HepG2 (cell line): ENCODE data around the gene SSH3. TPM values are rescaled to one million over a fixed set of nuclear protein-coding genes. Genes with fewer than 3 reads are reported as not detected.
A peak's percentile ranks its signal among the peaks of the same experiment; 100 is the strongest.

ENCODE experiments used
- ATAC-seq: fragments of 200-7000 bp; cut with Tn5 transposase; 3 replicates; pipeline ENCODE4 v1.9.1; 2020; ENCODE audit warnings: mild to moderate bottlenecking, moderate library complexity
- BruUV-seq: library from RNA; stranded (reverse); fragments of 400-500 nt; replicated peaks from 2 replicates; lab custom pipeline; 2021; lab: Mats Ljungman, UMichigan
- CTCF ChIA-PET: fragments of 300-600 bp; formaldehyde crosslinking; extraction: SDS; loops from one replicate; lab custom pipeline; 2021; ENCODE audit warnings: low total read pairs, inconsistent platforms, low intra/inter-chr PET ratio; lab: Yijun Ruan, JAX
- POLR2A ChIA-PET: fragments of 350-600 bp; sonication (Branson Sonifier 250); formaldehyde crosslinking; loops from one replicate; lab custom pipeline; 2020; ENCODE audit warnings: antibody characterized with exemption, inconsistent platforms; lab: Yijun Ruan, JAX
- DNase-seq: peaks from one replicate; pipeline ENCODE4 v3.0.0-alpha.2; 2015; ENCODE audit warnings: low spot score
- FAIRE-seq: peaks from 3 replicates; lab custom pipeline; 2011; peaks lifted over from hg19 to GRCh38; lab: Jason Lieb, UNC
- H2AFZ ChIP-seq: one replicate; pipeline ENCODE4 v1.6.1; 2011; ENCODE audit warnings: low read length, inconsistent platforms
- H3K27ac ChIP-seq: fragments of 300-600 bp; 3 replicates; pipeline ENCODE4 v1.8.0; 2011; ENCODE audit warnings: mixed run types, mild to moderate bottlenecking, mixed read lengths, low read length, inconsistent platforms; ENCODE audit not compliant: insufficient read depth; ENCODE audit errors: extremely low read length
- H3K27me3 ChIP-seq, 2 experiments: fragments of 200-600 bp in 1 of 2; 2 replicates in 1 of 2; 3 replicates in 1 of 2; pipeline versions ENCODE4 v1.6.0 to v1.8.0; 2011; ENCODE audit warnings: low read length in 2 of 2, mild to moderate bottlenecking in 2 of 2, moderate library complexity in 2 of 2, inconsistent platforms in 1 of 2; ENCODE audit not compliant: insufficient read depth in 2 of 2, control insufficient read depth in 1 of 2
- H3K36me3 ChIP-seq, 2 experiments: fragments of 200-600 bp in 1 of 2; replicated peaks in 1 of 2; 2 replicates in 1 of 2; 3 replicates in 1 of 2; pipeline versions ENCODE4 v1.5.1 to v1.8.0; 2011; ENCODE audit warnings: low read length in 2 of 2, inconsistent platforms in 1 of 2; ENCODE audit not compliant: insufficient read depth in 2 of 2, control insufficient read depth in 1 of 2
- H3K4me1 ChIP-seq: 2 replicates; pipeline ENCODE4 v1.5.1; 2012; ENCODE audit warnings: low read length, inconsistent platforms; ENCODE audit not compliant: insufficient read depth
- H3K4me2 ChIP-seq: 2 replicates; pipeline ENCODE4 v1.6.0; 2011; ENCODE audit warnings: low read depth, low read length, inconsistent platforms
- H3K4me3 ChIP-seq, 3 experiments: fragments of 200-600 bp in 1 of 3; sonication (generic), shearing (Covaris generic) in 1 of 3; replicated peaks in 1 of 3; 2 replicates each; pipeline ENCODE4 v1.5.1; 2011 to 2016; ENCODE audit warnings: low read length in 3 of 3, inconsistent platforms in 2 of 3, low read depth in 2 of 3, mild to moderate bottlenecking in 2 of 3, control low read depth in 1 of 3, mixed read lengths in 1 of 3; ENCODE audit not compliant: insufficient read depth in 1 of 3
- H3K79me2 ChIP-seq: one replicate; pipeline ENCODE4 v1.6.1; 2011; ENCODE audit warnings: low read length, inconsistent platforms; ENCODE audit not compliant: insufficient read depth
- H3K9ac ChIP-seq: 2 replicates; pipeline ENCODE4 v1.6.0; 2011; ENCODE audit warnings: mild to moderate bottlenecking, low read depth, low read length, inconsistent platforms; ENCODE audit not compliant: insufficient read depth
- H3K9me3 ChIP-seq: 2 replicates; pipeline ENCODE4 v1.5.1; 2012; ENCODE audit warnings: mild to moderate bottlenecking, low read length
- H4K20me1 ChIP-seq: 2 replicates; pipeline ENCODE4 v1.6.0; 2011; ENCODE audit warnings: inconsistent platforms, mild to moderate bottlenecking, low read length, moderate library complexity; ENCODE audit not compliant: insufficient read depth
- BHLHE40 ChIP-seq: IDR thresholded peaks from 2 replicates; pipeline ENCODE4 v1.6.1; 2011; ENCODE audit warnings: low read length, improper control_type of control experiment
- HNRNPL ChIP-seq: fragments of 200-400 bp; formaldehyde crosslinking; IDR thresholded peaks from 2 replicates; pipeline ENCODE4 v1.6.1; 2017; ENCODE audit warnings: mild to moderate bottlenecking, low read depth, low read length
- ONECUT2 ChIP-seq: sonication (generic); formaldehyde crosslinking; IDR thresholded peaks from 2 replicates; pipeline ENCODE4 v1.4.0; 2020; ENCODE audit warnings: missing genetic modification reagents
- SIN3A ChIP-seq: IDR thresholded peaks from 2 replicates; pipeline ENCODE4 v1.6.1; 2011; ENCODE audit warnings: low read depth, mild to moderate bottlenecking, control low read depth, low read length, borderline replicate concordance
- TEAD3 ChIP-seq: optimal IDR thresholded peaks from 2 replicates; pipeline ENCODE3; 2016; ENCODE audit warnings: borderline replicate concordance
- YEATS2 ChIP-seq: sonication (generic); formaldehyde crosslinking; IDR thresholded peaks from 2 replicates; pipeline ENCODE4 v1.4.0; 2020; ENCODE audit warnings: missing genetic modification reagents, borderline replicate concordance
- ZNF557 ChIP-seq: sonication (generic); formaldehyde crosslinking; IDR thresholded peaks from 2 replicates; pipeline ENCODE4 v1.4.0; 2020; ENCODE audit warnings: missing genetic modification reagents
- ZNF883 ChIP-seq: sonication (generic); formaldehyde crosslinking; IDR thresholded peaks from 2 replicates; pipeline ENCODE4 v1.5.1; 2020; ENCODE audit warnings: mild to moderate bottlenecking, missing genetic modification reagents; ENCODE audit errors: not compliant biosample characterization
- WGBS: methylation state at CpG from one replicate; pipeline ENCODE4 v1.1.6; 2017; ENCODE audit warnings: low lambda C conversion rate; 5-methylcytosine and 5-hydroxymethylcytosine counted together
- in situ Hi-C: cut with HindIII; loops from 2 replicates; pipeline ENCODE4 v1.10.0; 2017; ENCODE audit warnings: low pct_unique_long_range_greater_than_20kb; ENCODE audit not compliant: extremely low pct_ligation_motif_present
- intact Hi-C: fragments of 100-400 bp; cut with micrococcal nuclease; formaldehyde crosslinking; loops from one replicate; pipeline ENCODE4 v1.10.0; 2022; ENCODE audit not compliant: unreplicated experiment
- polyA plus RNA-seq, 8 experiments: library from polyadenylated mRNA; depleted of rRNA in 3 of 8; stranded (reverse) in 7 of 8; unstranded in 1 of 8; fragments of >200 nt; fragmentation: Illumina TruSeq in 4 of 8; extraction: Trizol in 4 of 8; gene quantifications; 2 replicates each; pipeline versions ENCODE4 v1.2.1 to v1.2.3, GENCODE V29; 2011 to 2016; ENCODE audit warnings: low read depth in 4 of 8, missing spikeins in 1 of 8, mixed read lengths in 1 of 8; ENCODE audit not compliant: insufficient read depth in 1 of 8
- total RNA-seq, 5 experiments: library from RNA; depleted of rRNA; stranded (reverse); fragments of >200 nt; fragmentation: Illumina TruSeq; extraction: Trizol; gene quantifications; 2 replicates each; pipeline ENCODE4 v1.2.3, GENCODE V29; 2016; ENCODE audit warnings: low read depth in 1 of 5
- TF ChIP-seq, protein P1 (sequence below): IDR thresholded peaks from 2 replicates; pipeline ENCODE4 v1.6.1; 2016
- TF ChIP-seq, protein P2 (sequence below): sonication (generic); IDR thresholded peaks from 2 replicates; pipeline ENCODE4 v1.6.1; 2016; ENCODE audit warnings: low read depth, borderline replicate concordance
- TF ChIP-seq, protein P3 (sequence below), 2 experiments: sonication (generic) in 1 of 2; formaldehyde crosslinking in 1 of 2; IDR thresholded peaks; 2 replicates each; pipeline versions ENCODE4 v1.5.1 to v1.6.1; 2011 to 2020; ENCODE audit warnings: borderline replicate concordance in 1 of 2, low read depth in 1 of 2, low read length in 1 of 2, mild to moderate bottlenecking in 1 of 2, missing genetic modification reagents in 1 of 2, moderate library complexity in 1 of 2
- TF ChIP-seq, protein P4 (sequence below): IDR thresholded peaks from 2 replicates; pipeline ENCODE4 v1.6.1; 2016; ENCODE audit warnings: low read depth
- TF ChIP-seq, protein P5 (sequence below): IDR thresholded peaks from 2 replicates; pipeline ENCODE4 v1.6.1; 2012; ENCODE audit warnings: inconsistent platforms
- TF ChIP-seq, protein P6 (sequence below): IDR thresholded peaks from 2 replicates; pipeline ENCODE4 v1.6.1; 2018; ENCODE audit warnings: missing genetic modification reagents, mild to moderate bottlenecking, missing compliant biosample characterization

Gene SSH3
- total and polyA plus RNA-seq, 2 of the 13 experiments (the other 11 are each of a cell fraction or from before 2014, with no cell fraction given), result 12.4 to 18.8 TPM

DNA sequence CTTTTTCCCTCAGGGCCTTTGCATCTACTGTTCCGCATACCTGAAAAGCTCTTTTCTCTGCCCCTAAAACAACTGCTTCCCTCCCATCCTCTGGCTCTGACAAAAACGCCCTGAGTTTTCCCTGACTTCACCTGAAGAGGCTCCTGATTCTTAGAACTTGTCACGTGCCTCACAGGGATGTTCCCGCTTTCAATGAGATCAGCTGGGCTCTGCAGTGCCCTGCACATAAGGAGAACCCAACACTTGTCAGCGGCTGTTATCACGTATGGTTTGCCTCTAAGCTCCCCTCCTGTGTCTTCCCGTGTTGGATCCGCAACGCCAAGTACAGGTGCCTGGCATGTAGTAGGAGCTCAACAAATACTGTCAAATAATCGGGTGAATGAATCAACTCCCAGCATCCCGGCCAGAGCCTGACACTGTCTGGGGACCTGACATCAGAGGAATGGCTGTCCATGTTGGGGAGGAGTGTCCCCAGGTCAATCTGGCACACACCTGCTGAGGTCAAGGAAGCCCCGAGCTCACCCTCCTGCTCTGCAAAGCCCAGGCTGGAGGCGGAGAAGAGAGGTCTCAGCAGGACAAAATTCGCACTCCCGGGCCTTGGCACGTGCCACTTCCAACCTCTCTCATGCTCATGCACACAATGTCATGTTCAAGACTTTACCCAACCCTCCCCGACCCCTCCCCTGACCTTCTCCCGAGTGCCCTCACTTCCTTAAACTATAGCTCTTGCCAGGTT is 41.2 kb upstream of the SSH3 start:
- peaks cover 75% of the 10 kb centered on the region for H3K4me1 ChIP-seq
- ChIA-PET CTCF (interaction anchor here (3.1 kb wide), 1 partner anchor 55 kb away, joined by 31 read pairs; no protein-coding TSS in a partner anchor), POLR2A (interaction anchor here (0.6 to 3.0 kb wide), 10 partner anchors 16 to 157 kb away, joined by 3 to 24 read pairs (median 4); partner anchors contain the start of genes ANKRD13D, POLD4 and SSH3)
- ATAC-seq, result peak; percentile 14
- H2AFZ ChIP-seq, result no peak overlapping the region
- no peak overlapping the region for H3K9ac ChIP-seq
- no peak for DNase-seq
- H3K79me2 ChIP-seq, result peaks cover 2% of the 10 kb centered on the region
- no peak for FAIRE-seq
- BruUV-seq, result no TSS peak
- H3K27me3 ChIP-seq, result no peaks in the 10 kb centered on the region
- H4K20me1 ChIP-seq, result no peaks in the 10 kb centered on the region
- intact Hi-C loops, result loop anchor here (1.0 to 5.0 kb wide), 2 partner anchors 40 to 55 kb away; partner anchors contain the start of gene SSH3
- H3K36me3 ChIP-seq, result no peaks in the 10 kb centered on the region
- 31% methylated on average over 13 of the region's 18 CpGs for WGBS
- no peaks in the 10 kb centered on the region for H3K9me3 ChIP-seq
- in situ Hi-C loops, result loop anchor here (5.0 kb wide), 2 partner anchors 55 to 120 kb away; no protein-coding TSS in a partner anchor
- H3K27ac ChIP-seq, result no peak overlapping the region
- H3K4me2 ChIP-seq, result peak overlapping the region; percentile 97
- peak overlapping the region in 1 of 3 experiments; percentile 49; a peak in 3 of 6 replicates for H3K4me3 ChIP-seq
- TF ChIP-seq ONECUT2 (no peak), TEAD3 (CRISPR knock-in tag) (peak; percentile 15), ZNF557 (CRISPR knock-in tag) (no peak), YEATS2 (CRISPR knock-in tag) (no peak), SIN3A (no peak), BHLHE40 (0 out of 2 replicates have a peak, but pooled peaks have one; percentile 27), HNRNPL (no peak), ZNF883 (CRISPR knock-in tag) (peak; percentile 41)
- TF ChIP-seq, protein P1, sequence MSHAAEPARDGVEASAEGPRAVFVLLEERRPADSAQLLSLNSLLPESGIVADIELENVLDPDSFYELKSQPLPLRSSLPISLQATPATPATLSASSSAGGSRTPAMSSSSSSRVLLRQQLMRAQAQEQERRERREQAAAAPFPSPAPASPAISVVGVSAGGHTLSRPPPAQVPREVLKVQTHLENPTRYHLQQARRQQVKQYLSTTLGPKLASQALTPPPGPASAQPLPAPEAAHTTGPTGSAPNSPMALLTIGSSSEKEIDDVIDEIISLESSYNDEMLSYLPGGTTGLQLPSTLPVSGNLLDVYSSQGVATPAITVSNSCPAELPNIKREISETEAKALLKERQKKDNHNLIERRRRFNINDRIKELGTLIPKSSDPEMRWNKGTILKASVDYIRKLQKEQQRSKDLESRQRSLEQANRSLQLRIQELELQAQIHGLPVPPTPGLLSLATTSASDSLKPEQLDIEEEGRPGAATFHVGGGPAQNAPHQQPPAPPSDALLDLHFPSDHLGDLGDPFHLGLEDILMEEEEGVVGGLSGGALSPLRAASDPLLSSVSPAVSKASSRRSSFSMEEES (CRISPR knock-in tag), result no peak
- TF ChIP-seq, protein P2, sequence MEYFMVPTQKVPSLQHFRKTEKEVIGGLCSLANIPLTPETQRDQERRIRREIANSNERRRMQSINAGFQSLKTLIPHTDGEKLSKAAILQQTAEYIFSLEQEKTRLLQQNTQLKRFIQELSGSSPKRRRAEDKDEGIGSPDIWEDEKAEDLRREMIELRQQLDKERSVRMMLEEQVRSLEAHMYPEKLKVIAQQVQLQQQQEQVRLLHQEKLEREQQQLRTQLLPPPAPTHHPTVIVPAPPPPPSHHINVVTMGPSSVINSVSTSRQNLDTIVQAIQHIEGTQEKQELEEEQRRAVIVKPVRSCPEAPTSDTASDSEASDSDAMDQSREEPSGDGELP, result peak; percentile 35; the same call in 1 of the 2 replicates
- TF ChIP-seq, protein P3, sequence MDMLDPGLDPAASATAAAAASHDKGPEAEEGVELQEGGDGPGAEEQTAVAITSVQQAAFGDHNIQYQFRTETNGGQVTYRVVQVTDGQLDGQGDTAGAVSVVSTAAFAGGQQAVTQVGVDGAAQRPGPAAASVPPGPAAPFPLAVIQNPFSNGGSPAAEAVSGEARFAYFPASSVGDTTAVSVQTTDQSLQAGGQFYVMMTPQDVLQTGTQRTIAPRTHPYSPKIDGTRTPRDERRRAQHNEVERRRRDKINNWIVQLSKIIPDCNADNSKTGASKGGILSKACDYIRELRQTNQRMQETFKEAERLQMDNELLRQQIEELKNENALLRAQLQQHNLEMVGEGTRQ (IDR thresholded peaks at IDR 0.05; ENCODE audit: low read depth, low read length), result peak; percentile 6; the same call in 1 of the 2 replicates
- TF ChIP-seq, protein P3 (CRISPR knock-in tag; IDR thresholded peaks at IDR 0.05; ENCODE audit: borderline replicate concordance), result no peak
- TF ChIP-seq, protein P4, sequence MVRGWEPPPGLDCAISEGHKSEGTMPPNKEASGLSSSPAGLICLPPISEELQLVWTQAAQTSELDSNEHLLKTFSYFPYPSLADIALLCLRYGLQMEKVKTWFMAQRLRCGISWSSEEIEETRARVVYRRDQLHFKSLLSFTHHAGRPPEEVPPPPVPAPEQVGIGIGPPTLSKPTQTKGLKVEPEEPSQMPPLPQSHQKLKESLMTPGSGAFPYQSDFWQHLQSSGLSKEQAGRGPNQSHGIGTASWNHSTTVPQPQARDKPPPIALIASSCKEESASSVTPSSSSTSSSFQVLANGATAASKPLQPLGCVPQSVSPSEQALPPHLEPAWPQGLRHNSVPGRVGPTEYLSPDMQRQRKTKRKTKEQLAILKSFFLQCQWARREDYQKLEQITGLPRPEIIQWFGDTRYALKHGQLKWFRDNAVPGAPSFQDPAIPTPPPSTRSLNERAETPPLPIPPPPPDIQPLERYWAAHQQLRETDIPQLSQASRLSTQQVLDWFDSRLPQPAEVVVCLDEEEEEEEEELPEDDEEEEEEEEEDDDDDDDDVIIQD, result no peak
- TF ChIP-seq, protein P5, sequence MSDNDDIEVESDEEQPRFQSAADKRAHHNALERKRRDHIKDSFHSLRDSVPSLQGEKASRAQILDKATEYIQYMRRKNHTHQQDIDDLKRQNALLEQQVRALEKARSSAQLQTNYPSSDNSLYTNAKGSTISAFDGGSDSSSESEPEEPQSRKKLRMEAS, result 0 out of 2 replicates have a peak, but pooled peaks have one; percentile 9
- TF ChIP-seq, protein P6, sequence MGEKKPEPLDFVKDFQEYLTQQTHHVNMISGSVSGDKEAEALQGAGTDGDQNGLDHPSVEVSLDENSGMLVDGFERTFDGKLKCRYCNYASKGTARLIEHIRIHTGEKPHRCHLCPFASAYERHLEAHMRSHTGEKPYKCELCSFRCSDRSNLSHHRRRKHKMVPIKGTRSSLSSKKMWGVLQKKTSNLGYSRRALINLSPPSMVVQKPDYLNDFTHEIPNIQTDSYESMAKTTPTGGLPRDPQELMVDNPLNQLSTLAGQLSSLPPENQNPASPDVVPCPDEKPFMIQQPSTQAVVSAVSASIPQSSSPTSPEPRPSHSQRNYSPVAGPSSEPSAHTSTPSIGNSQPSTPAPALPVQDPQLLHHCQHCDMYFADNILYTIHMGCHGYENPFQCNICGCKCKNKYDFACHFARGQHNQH (CRISPR knock-in tag), result 0 out of 2 replicates have a peak, but pooled peaks have one; percentile 9
